ENCODE measurements around the gene EPAS1.

The EPAS1 gene

GRCh38 chr2:46296840-46297545 lies at the start of gene EPAS1:
TSS of gene EPAS1 (plus strand) at chr2:46297407. CDS start at chr2:46297912, 505 bp downstream.
- DNase-seq (ENCODE audit: low spot score), result peak; percentile 92

DNA sequence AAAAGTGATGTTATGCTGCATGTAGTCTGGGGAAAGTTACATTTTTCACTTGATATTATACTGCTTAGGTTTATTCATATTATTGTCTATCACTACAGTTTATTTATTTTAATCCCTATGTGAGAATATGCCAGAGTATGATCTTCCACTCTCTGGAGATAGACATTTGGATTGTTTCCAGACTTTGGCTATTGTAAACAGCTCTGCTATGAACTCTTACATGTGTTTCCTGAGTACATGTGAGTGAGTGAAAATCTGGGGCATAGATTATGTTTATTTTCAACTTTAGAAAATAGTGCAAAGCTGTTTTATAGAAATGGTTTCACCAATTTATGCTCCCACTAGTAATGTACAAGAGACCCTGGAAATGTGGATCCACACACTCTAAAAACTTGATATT lies 49.0 kb upstream of the EPAS1 start:
- no peak for DNase-seq (ENCODE audit: low spot score)

DNA sequence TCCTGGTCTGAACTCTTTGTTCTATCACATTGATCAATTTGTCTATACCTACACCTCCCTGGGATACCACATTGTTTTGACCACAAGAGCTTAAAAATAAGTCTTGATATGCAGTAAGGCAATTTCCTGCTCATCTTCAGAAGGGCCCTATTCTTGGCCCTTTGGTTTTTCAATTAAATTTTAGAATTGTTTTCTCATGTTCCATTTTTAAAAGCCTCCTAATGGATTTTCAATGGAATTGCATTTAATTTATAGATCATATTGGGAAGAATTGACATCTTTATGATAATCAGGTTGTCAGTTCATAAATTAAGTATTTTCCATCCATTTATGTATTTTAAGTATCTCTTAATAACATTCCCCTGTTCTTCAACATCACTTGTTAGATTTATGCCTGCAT lies 47.6 kb upstream of the EPAS1 start:
- DNase-seq (ENCODE audit: low spot score), result no peak

DNA sequence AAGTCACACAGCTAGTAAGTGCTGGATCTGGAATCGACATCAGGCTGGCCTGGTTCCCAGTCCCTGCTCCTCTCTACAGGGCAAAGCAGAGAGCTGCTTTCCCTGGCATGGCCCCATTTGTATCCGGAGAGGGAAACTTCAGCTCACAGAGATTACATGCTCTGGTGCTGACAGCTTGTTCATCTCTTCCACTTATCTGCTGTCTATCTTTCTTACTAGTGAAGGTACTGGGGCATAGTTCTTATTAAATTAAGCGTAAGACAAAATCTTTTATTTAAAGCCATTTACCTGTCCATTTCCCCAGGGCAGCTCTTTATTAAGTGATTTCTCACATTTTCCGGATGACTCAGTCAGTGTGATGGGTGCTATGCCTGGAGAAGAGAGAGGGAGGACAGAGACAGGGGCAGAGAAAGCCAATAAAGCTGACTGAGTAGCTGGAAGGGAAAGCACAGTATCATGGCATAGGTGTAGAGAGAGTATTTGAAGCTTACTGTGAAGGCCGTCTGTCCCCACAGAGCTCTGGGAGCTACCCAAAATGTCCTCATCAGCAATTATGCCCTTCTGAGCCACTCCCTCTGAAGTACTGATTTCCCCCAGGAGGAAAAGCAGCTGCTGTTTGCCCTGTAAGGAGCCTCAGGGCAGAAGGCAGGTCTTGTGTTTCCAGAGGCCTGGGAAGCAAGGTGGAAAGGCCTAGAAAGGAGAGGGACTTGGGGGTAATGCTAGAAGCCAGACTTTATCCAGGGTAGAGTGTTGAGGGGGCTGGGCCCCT lies 44.1 kb upstream of the EPAS1 start:
- no peak for DNase-seq (ENCODE audit: low spot score)

- DNase-seq (ENCODE audit: low spot score), result no peak
Observed at GRCh38 chr2:46254474-46254873, 42.7 kb upstream of the EPAS1 start.

DNA sequence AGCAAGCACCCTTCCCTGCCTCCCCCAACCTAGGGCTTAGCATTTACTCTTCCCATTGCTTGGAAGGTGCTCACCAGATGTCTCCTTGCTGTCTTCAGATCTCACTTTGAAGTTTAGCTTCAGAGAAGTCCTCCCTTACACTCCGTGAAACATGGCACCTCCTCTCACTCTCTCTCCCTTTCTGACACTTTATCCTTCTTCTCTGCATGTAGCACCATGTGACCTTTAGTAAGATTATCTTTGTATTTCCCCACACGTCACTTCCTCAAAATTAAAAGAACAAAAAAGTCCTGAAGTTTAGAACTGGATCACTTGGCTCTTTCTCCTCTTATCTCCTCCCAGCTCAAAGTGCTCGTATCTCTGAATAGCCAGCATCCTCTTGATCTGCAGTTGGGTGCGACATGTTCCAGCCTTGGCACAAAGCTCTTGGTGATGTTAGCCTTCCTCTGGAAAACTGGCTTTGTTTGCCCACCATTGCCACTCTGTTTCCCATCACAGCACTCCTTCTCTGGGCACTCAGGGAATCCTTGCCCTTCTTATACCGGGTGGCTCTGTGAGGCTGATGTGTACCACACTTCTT lies 40.6 kb upstream of the EPAS1 start:
- DNase-seq (ENCODE audit: low spot score), result no peak

DNA sequence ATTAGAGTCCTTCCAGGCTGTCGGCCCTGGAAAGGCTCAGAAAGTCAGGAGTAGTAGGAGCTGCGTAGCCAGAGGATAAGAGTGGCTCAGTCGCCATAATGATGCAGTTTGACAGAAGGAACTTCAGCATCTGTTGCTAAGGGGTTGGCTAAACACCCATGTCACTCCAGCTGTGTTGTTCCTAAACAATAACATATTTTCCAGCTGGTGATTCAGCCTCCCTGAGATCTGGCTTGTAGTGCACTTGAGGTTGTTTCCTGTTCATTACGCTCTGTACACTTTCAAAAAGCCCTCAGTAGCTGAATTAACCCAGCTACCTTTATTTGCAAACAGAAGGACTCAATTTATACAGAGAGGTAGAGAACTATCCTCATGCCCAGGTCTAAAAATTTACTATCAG lies 39.7 kb upstream of the EPAS1 start:
- DNase-seq (ENCODE audit: low spot score), result no peak

DNA sequence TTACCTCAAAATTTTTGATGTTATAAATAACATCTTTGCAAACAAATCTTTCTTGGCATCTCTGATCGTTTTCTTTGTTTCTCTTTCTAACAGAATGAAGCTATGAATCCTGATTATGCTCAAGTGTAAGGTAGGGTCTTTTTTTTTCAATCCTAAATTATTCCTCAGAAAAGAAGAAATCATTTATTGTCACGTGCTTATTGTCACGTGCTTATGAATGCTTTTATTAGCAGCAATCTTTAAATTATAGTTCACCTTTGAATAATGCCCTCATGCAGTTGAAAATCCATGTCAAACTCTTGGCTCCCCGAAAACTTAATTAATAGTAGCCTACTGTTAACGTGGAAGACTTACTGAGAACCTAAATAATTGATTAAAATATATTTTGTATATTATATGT lies 39.2 kb upstream of the EPAS1 start:
- DNase-seq (ENCODE audit: low spot score), result no peak

- DNase-seq (ENCODE audit: low spot score), result no peak
Observed at GRCh38 chr2:46258937-46259776, 38.0 kb upstream of the EPAS1 start.

GRCh38 chr2:46259777-46260168 lies 37.4 kb upstream of the EPAS1 start:
- DNase-seq (ENCODE audit: low spot score), result no peak

- DNase-seq (ENCODE audit: low spot score), result no peak
Observed at GRCh38 chr2:46260305-46260704, 36.9 kb upstream of the EPAS1 start.

- DNase-seq (ENCODE audit: low spot score), result no peak
Observed at GRCh38 chr2:46262248-46262938, 34.8 kb upstream of the EPAS1 start.

GRCh38 chr2:46263347-46263746 lies 33.9 kb upstream of the EPAS1 start:
- DNase-seq (ENCODE audit: low spot score), result no peak

GRCh38 chr2:46264447-46264846 lies 32.8 kb upstream of the EPAS1 start:
- DNase-seq (ENCODE audit: low spot score), result no peak

DNA sequence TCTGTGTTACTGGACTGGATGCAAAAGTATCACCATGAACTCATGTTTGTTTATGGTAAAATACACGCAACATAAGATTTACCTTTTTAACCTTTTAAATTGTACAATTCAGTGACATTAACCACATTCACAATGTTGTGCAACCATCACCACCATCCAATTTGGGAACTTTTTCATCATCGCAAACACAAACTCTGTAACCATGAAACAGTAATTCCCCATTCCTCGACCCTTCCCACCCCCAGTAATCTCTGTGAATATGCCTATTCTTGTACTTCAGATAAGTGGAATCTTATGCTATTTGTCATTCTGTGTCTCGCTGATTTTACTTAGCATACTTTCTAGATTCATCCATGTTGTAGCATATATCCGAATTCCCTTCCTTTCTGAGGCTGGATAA lies 31.1 kb upstream of the EPAS1 start:
- no peak for DNase-seq (ENCODE audit: low spot score)

GRCh38 chr2:46267616-46268015 lies 29.6 kb upstream of the EPAS1 start:
- DNase-seq (ENCODE audit: low spot score), result no peak

DNA sequence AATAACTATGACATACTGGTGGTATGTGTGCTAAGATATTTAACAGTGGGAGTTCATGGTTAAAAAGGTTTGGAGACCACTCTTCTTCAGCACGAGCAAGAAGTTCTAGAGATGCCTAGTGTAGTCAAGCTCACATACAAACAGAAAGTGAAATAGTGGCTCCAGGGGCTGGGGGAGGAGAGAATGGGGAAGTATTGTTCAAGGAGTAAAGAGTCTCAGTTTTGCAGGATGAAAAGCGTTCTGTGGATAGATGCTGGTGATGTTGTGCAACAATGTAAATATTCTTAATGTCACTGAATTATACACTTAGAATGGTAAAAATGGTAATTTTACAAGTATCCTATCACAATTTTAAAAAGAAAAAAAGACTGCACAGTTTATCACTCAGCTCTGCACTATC lies 29.0 kb upstream of the EPAS1 start:
- peak; percentile 6 for DNase-seq (ENCODE audit: low spot score)

- DNase-seq (ENCODE audit: low spot score), result no peak
Observed at GRCh38 chr2:46269001-46269400, 28.2 kb upstream of the EPAS1 start.

GRCh38 chr2:46269544-46270273 lies 27.5 kb upstream of the EPAS1 start:
- DNase-seq (ENCODE audit: low spot score), result no peak

- DNase-seq (ENCODE audit: low spot score), result no peak
Observed at GRCh38 chr2:46270384-46270783, 26.8 kb upstream of the EPAS1 start.

- DNase-seq (ENCODE audit: low spot score), result no peak
Observed at GRCh38 chr2:46273225-46273863, 23.9 kb upstream of the EPAS1 start.

Measured in Ammon's horn (tissue), 1 donor.